Endothelial cell of umbilical vein (primary cell): ENCODE data around the gene LBHD2. TPM values are rescaled to one million over a fixed set of nuclear protein-coding genes. Genes with fewer than 3 reads are reported as not detected.

Experiments used
- BruUV-seq: library from RNA; stranded (reverse); fragments of 400-500 nt; replicated peaks from 2 replicates; lab custom pipeline; 2021; lab: Mats Ljungman, UMichigan
- CTCF ChIA-PET: fragments of 300-600, 350-600 bp; sonication (Branson Sonifier 250); formaldehyde crosslinking; loops from one replicate; lab custom pipeline; 2021; ENCODE audit warnings: antibody characterized with exemption, inconsistent platforms; lab: Charles Lee
- POLR2A ChIA-PET: fragments of 300-600, 350-600 bp; sonication (Branson Sonifier 250); formaldehyde crosslinking; loops from one replicate; lab custom pipeline; 2021; ENCODE audit warnings: antibody characterized with exemption, inconsistent platforms; lab: Charles Lee
- DNase-seq: peaks from one replicate; pipeline ENCODE4 v3.0.0-alpha.2; 2011; ENCODE audit warnings: low read depth, low spot score
- FAIRE-seq: peaks from 2 replicates; lab custom pipeline; 2011; peaks lifted over from hg19 to GRCh38; lab: Jason Lieb, UNC
- H2AFZ ChIP-seq: 2 replicates; pipeline ENCODE4 v1.6.0; 2012; ENCODE audit warnings: low read depth, low read length, control low read depth, inconsistent platforms
- H3K27ac ChIP-seq: 2 replicates; pipeline ENCODE4 v1.5.1; 2011; ENCODE audit warnings: low read depth, mild to moderate bottlenecking, control low read depth, low read length, moderate library complexity; ENCODE audit not compliant: insufficient read depth
- H3K27me3 ChIP-seq, 2 experiments: 2 replicates each; pipeline versions ENCODE4 v1.6.0 to v1.6.1; 2011; ENCODE audit warnings: low read length in 2 of 2, mixed read lengths in 1 of 2; ENCODE audit not compliant: control insufficient read depth in 2 of 2, insufficient read depth in 2 of 2
- H3K36me3 ChIP-seq, 2 experiments: 2 replicates in 1 of 2; 3 replicates in 1 of 2; pipeline ENCODE4 v1.5.1; 2011; ENCODE audit warnings: low read length in 2 of 2, mild to moderate bottlenecking in 1 of 2, moderate library complexity in 1 of 2; ENCODE audit not compliant: control insufficient read depth in 2 of 2, insufficient read depth in 2 of 2; ENCODE audit errors: extremely low read depth in 1 of 2
- H3K4me1 ChIP-seq: 3 replicates; pipeline ENCODE4 v1.5.1; 2011; ENCODE audit warnings: mild to moderate bottlenecking, low read length; ENCODE audit not compliant: control insufficient read depth, insufficient read depth; ENCODE audit errors: extremely low read depth
- H3K4me2 ChIP-seq: 2 replicates; pipeline ENCODE4 v1.6.1; 2011; ENCODE audit warnings: low read length, control low read depth, mixed read lengths; ENCODE audit not compliant: insufficient read depth
- H3K4me3 ChIP-seq, 3 experiments: fragments of 200-600 bp in 1 of 3; sonication (generic), shearing (Covaris generic) in 1 of 3; replicated peaks in 1 of 3; 2 replicates each; pipeline ENCODE4 v1.5.1; 2011 to 2016; ENCODE audit warnings: control low read depth in 3 of 3, low read length in 3 of 3, mild to moderate bottlenecking in 2 of 3, inconsistent platforms in 1 of 3, low read depth in 1 of 3, moderate library complexity in 1 of 3; ENCODE audit not compliant: insufficient read depth in 1 of 3
- H3K79me2 ChIP-seq: 2 replicates; pipeline ENCODE4 v1.6.0; 2012; ENCODE audit warnings: low read length, inconsistent platforms; ENCODE audit not compliant: control insufficient read depth, insufficient read depth
- H3K9ac ChIP-seq: replicated peaks from 2 replicates; pipeline ENCODE3; 2011; ENCODE audit warnings: low read length, control low read depth; ENCODE audit not compliant: insufficient read depth; ENCODE audit errors: extremely low read depth
- H3K9me1 ChIP-seq: replicated peaks from 3 replicates; pipeline ENCODE4 v1.6.0; 2011; ENCODE audit warnings: mild to moderate bottlenecking, low read length; ENCODE audit not compliant: control insufficient read depth, insufficient read depth; ENCODE audit errors: extremely low read depth
- H3K9me3 ChIP-seq: replicated peaks from 2 replicates; pipeline ENCODE4 v1.5.1; 2012; ENCODE audit warnings: low read length, inconsistent platforms; ENCODE audit not compliant: control insufficient read depth, insufficient read depth
- H4K20me1 ChIP-seq: replicated peaks from 2 replicates; pipeline ENCODE3; 2011; ENCODE audit warnings: mild to moderate bottlenecking, low read length; ENCODE audit not compliant: control insufficient read depth, insufficient read depth; ENCODE audit errors: extremely low read depth
- CTCF ChIP-seq, 2 donors: IDR thresholded peaks; 1 replicate in 1 of 2; 2 replicates in 1 of 2; pipeline ENCODE4 v1.5.1; 2011; ENCODE audit warnings: low read length in 2 of 2, mild to moderate bottlenecking in 2 of 2, moderate library complexity in 2 of 2, control low read depth in 1 of 2, inconsistent platforms in 1 of 2, low read depth in 1 of 2; ENCODE audit not compliant: insufficient read depth in 1 of 2; ENCODE audit errors: extremely low read depth in 1 of 2
- EZH2 ChIP-seq: IDR thresholded peaks from 2 replicates; pipeline ENCODE4 v1.6.1; 2012; ENCODE audit warnings: borderline replicate concordance, low read depth, mild to moderate bottlenecking, moderate library complexity, low read length, inconsistent platforms; ENCODE audit not compliant: severe bottlenecking
- GATA2 ChIP-seq: IDR thresholded peaks from 2 replicates; pipeline ENCODE4 v1.7.0; 2011; ENCODE audit warnings: low read depth, mild to moderate bottlenecking, moderate library complexity, mixed read lengths, low read length; ENCODE audit not compliant: insufficient read length, insufficient read depth
- MAX ChIP-seq: IDR thresholded peaks from 2 replicates; pipeline ENCODE4 v1.6.1; 2011; ENCODE audit not compliant: insufficient read depth, insufficient read length
- MYC ChIP-seq: IDR thresholded peaks from one replicate; pipeline ENCODE4 v1.6.1; 2011; ENCODE audit warnings: mild to moderate bottlenecking, low read depth, low read length
- POLR2A ChIP-seq: IDR thresholded peaks from 2 replicates; pipeline ENCODE4 v1.6.1; 2012; ENCODE audit warnings: low read depth, mild to moderate bottlenecking, control low read depth, low read length
- POLR2AphosphoS5 ChIP-seq: IDR thresholded peaks from 2 replicates; pipeline ENCODE4 v1.6.1; 2012; ENCODE audit warnings: low read depth, mild to moderate bottlenecking, control low read depth, low read length, moderate library complexity; ENCODE audit not compliant: insufficient read depth
- dilution Hi-C: fragments of 300-500 bp; cut with MboI; formaldehyde crosslinking; loops from one replicate; pipeline ENCODE4 v1.15.0; 2019; ENCODE audit warnings: low sequenced_read_pairs; ENCODE audit not compliant: extremely low pct_ligation_motif_present
- intact Hi-C: fragments of 100-400 bp; cut with micrococcal nuclease; formaldehyde crosslinking; loops from one replicate; pipeline ENCODE4 v1.10.0; 2022
- polyA plus RNA-seq, 4 experiments: library from polyadenylated mRNA; depleted of rRNA in 3 of 4; stranded (reverse) in 3 of 4; unstranded in 1 of 4; fragments of >200 nt; gene quantifications; 2 replicates each; pipeline versions ENCODE4 v1.2.1 to v1.2.3, GENCODE V29; 2011 to 2012; ENCODE audit warnings: missing spikeins in 1 of 4
- total RNA-seq: library from RNA; stranded (reverse); gene quantifications from 2 replicates; pipeline ENCODE4 v1.2.3, GENCODE V29; 2021

LBHD2 gene
- total and polyA plus RNA-seq, 2 donors (not counting 3 experiments of a cell fraction or from before 2014, with no cell fraction given): not detected

- Histone ChIP-seq H3K4me3 (no peak overlapping the region), H3K4me1 (peaks cover 22% of the 10 kb centered on the region), H3K4me2 (no peak overlapping the region), H3K79me2 (no peaks in the 10 kb centered on the region), H3K36me3 (no peaks in the 10 kb centered on the region), H3K27ac (no peak overlapping the region), H2AFZ (no peak overlapping the region), H3K27me3 (no peaks in the 10 kb centered on the region), H3K9me1 (no peaks in the 10 kb centered on the region), H3K9me3 (no peaks in the 10 kb centered on the region), H3K9ac (no peak overlapping the region), H4K20me1 (no peaks in the 10 kb centered on the region)
- ChIA-PET POLR2A (no interaction called here), CTCF (no interaction called here)
- TF ChIP-seq MYC (no peak), POLR2AphosphoS5 (no peak), POLR2A (no peak), GATA2 (no peak), EZH2 (no peak), CTCF (IDR thresholded peaks at IDR 0.05; ENCODE audit: extremely low read depth in 1 of 2, insufficient read depth in 1 of 2, low read depth in 1 of 2, low read length in 2 of 2) (no peak), MAX (no peak)
- no TSS peak for BruUV-seq
- intact Hi-C loops: no loop called here
- dilution Hi-C loops: no loop called here
- no peak for FAIRE-seq
- DNase-seq: no peak
These were observed 19.6 kb upstream of the LBHD2 start for GRCh38 chr14:103064436-103064835.
